NB4 (cell line): ENCODE measurements around the gene CRACDL.

Source experiments
- CTCF ChIP-seq: IDR thresholded peaks from one replicate; pipeline ENCODE4 v1.5.1; 2012; ENCODE audit warnings: low read depth, low read length
- MAX ChIP-seq: IDR thresholded peaks from 2 replicates; pipeline ENCODE4 v1.6.1; 2011; ENCODE audit warnings: low read depth, low read length
- POLR2A ChIP-seq: IDR thresholded peaks from 2 replicates; pipeline ENCODE4 v1.6.1; 2011; ENCODE audit warnings: mild to moderate bottlenecking; ENCODE audit not compliant: insufficient read length; ENCODE audit errors: extremely low read depth

GRCh38 chr2:98815795-98816194, 120.2 kb downstream of the CRACDL start:
- TF ChIP-seq CTCF (no peak), POLR2A (no peak), MAX (no peak)
